DOHH2 (cell line): ENCODE results near the gene DMTF1.

Experiments
- CTCF ChIP-seq: fragments of 200-600 bp; sonication (generic); IDR thresholded peaks from one replicate; pipeline ENCODE4 v1.5.1; 2014; ENCODE audit warnings: antibody characterized with exemption, mild to moderate bottlenecking, low read depth, low read length; ENCODE audit not compliant: poor library complexity, severe bottlenecking
- EZH2phosphoT487 ChIP-seq: fragments of 200-600 bp; sonication (generic); IDR thresholded peaks from 2 replicates; pipeline ENCODE4 v1.6.1; 2017; ENCODE audit warnings: borderline replicate concordance, mild to moderate bottlenecking, antibody characterized with exemption, low read length, moderate library complexity, mixed read lengths

GRCh38 chr7:87179180-87179579 lies 26.9 kb downstream of the DMTF1 start:
- TF ChIP-seq CTCF (no peak), EZH2phosphoT487 (no peak)
